Calu3 (cell line): Measurements from ENCODE around the gene PURA. TPM values are rescaled to one million over a fixed set of nuclear protein-coding genes. Genes with fewer than 3 reads are reported as not detected.

Experiments used
- BruUV-seq: library from RNA; stranded (reverse); fragments of 400-500 nt; replicated peaks from 2 replicates; lab custom pipeline; 2021; lab: Mats Ljungman, UMichigan
- CTCF ChIA-PET: fragments of 300-600 bp; sonication (Branson Sonifier 250); formaldehyde crosslinking; loops from one replicate; lab custom pipeline; 2022; ENCODE audit warnings: antibody characterized with exemption; lab: Charles Lee
- DNase-seq: peaks from one replicate; pipeline ENCODE4 v3.0.0; 2022
- H3K27ac Mint-ChIP-seq: one replicate; pipeline ENCODE4 v1.8.0; 2022; ENCODE audit warnings: mixed read lengths; ENCODE audit not compliant: unreplicated experiment
- H3K27me3 Mint-ChIP-seq: one replicate; pipeline ENCODE4 v1.8.0; 2022; ENCODE audit warnings: mixed read lengths; ENCODE audit not compliant: unreplicated experiment
- H3K36me3 Mint-ChIP-seq: one replicate; pipeline ENCODE4 v1.8.0; 2022; ENCODE audit warnings: mild to moderate bottlenecking, moderate library complexity, mixed read lengths; ENCODE audit not compliant: insufficient read depth, unreplicated experiment
- H3K4me1 Mint-ChIP-seq: one replicate; pipeline ENCODE4 v1.8.0; 2022; ENCODE audit warnings: mild to moderate bottlenecking, low read depth, mixed read lengths; ENCODE audit not compliant: unreplicated experiment
- H3K4me3 Mint-ChIP-seq: one replicate; pipeline ENCODE4 v1.8.0; 2022; ENCODE audit warnings: mild to moderate bottlenecking, low read depth, moderate library complexity, mixed read lengths; ENCODE audit not compliant: unreplicated experiment
- H3K9me3 Mint-ChIP-seq: one replicate; pipeline ENCODE4 v1.8.0; 2022; ENCODE audit warnings: low read depth, mixed read lengths; ENCODE audit not compliant: unreplicated experiment
- CTCF ChIP-seq: fragments of 200-600 bp; IDR thresholded peaks from one replicate; pipeline ENCODE4 v1.8.0; 2022; ENCODE audit warnings: antibody characterized with exemption; ENCODE audit not compliant: unreplicated experiment
- intact Hi-C: fragments of 100-400 bp; cut with micrococcal nuclease; formaldehyde crosslinking; loops from one replicate; pipeline ENCODE4 v1.10.0; 2022; ENCODE audit not compliant: unreplicated experiment
- total RNA-seq: library from RNA; stranded (reverse); gene quantifications from 2 replicates; pipeline ENCODE4 v1.2.3, GENCODE V29; 2022

Gene PURA
- total RNA-seq, 1 experiment from 2014 or later, result 16.7 TPM

GRCh38 chr5:140172483-140172882 lies 58.6 kb downstream of the PURA start:
- H3K27ac Mint-ChIP-seq, result no peak overlapping the region
- H3K4me1 Mint-ChIP-seq, result peaks cover 41% of the 10 kb centered on the region
- no peak overlapping the region for H3K4me3 Mint-ChIP-seq
- BruUV-seq, result no TSS peak
- no peak for TF ChIP-seq CTCF
- DNase-seq, result no peak
- CTCF ChIA-PET, result no interaction called here
- peaks cover 16% of the 10 kb centered on the region for H3K27me3 Mint-ChIP-seq
- intact Hi-C loops, result no loop called here
- H3K9me3 Mint-ChIP-seq, result no peaks in the 10 kb centered on the region
- peaks cover 41% of the 10 kb centered on the region for H3K36me3 Mint-ChIP-seq

- Mint-ChIP-seq H3K27ac (peak overlapping the region; percentile 97), H3K4me3 (peak overlapping the region; percentile 88), H3K4me1 (peaks cover 40% of the 10 kb centered on the region), H3K9me3 (no peaks in the 10 kb centered on the region), H3K36me3 (peaks cover 48% of the 10 kb centered on the region), H3K27me3 (peaks cover 16% of the 10 kb centered on the region)
- CTCF ChIA-PET, result interaction anchor here (0.6 to 2.2 kb wide), 2 partner anchors 9 to 56 kb away, joined by 3 to 7 read pairs; no protein-coding TSS in a partner anchor
- TF ChIP-seq CTCF, result no peak
- no peak for DNase-seq
- no TSS peak for BruUV-seq
- intact Hi-C loops, result no loop called here
Measured at GRCh38 chr5:140174014-140174413, 60.1 kb downstream of the PURA start.

GRCh38 chr5:140174465-140175366 lies 60.8 kb downstream of the PURA start, which contains the start of gene CYSTM1:
TSS of gene CYSTM1 (plus strand) at chr5:140175188. CDS start at chr5:140194466, 19,278 bp downstream.
- peaks cover 42% of the 10 kb centered on the region for H3K4me1 Mint-ChIP-seq
- CTCF ChIA-PET, result interaction anchor here (0.5 to 2.2 kb wide), 2 partner anchors 10 to 56 kb away, joined by 3 to 7 read pairs; no protein-coding TSS in a partner anchor
- peaks cover 16% of the 10 kb centered on the region for H3K27me3 Mint-ChIP-seq
- TF ChIP-seq CTCF, result no peak
- H3K27ac Mint-ChIP-seq, result peak within 1 kb of the TSS; percentile 97
- H3K36me3 Mint-ChIP-seq, result peaks cover 55% of the 10 kb centered on the region
- no peaks in the 10 kb centered on the region for H3K9me3 Mint-ChIP-seq
- TSS peak; percentile 83 for BruUV-seq
- DNase-seq, result peak; percentile 99
- H3K4me3 Mint-ChIP-seq, result peak within 1 kb of the TSS; percentile 88
- intact Hi-C loops, result loop anchor here (5.0 kb wide), 1 partner anchor 173 kb away; the partner anchor contains the start of gene HBEGF

Other genes starting within 250 kb of the PURA start
- 1.4 and 3.1 TPM in 2 replicates for gene NRG2, start 70.8 kb upstream of the PURA start, total RNA-seq
- 5.9 and 6.2 TPM in 2 replicates for gene IGIP, start 11.8 kb downstream of the PURA start, total RNA-seq
- 198 and 259 TPM in 2 replicates for gene CYSTM1, start 61.1 kb downstream of the PURA start, total RNA-seq
- gene PFDN1, start 189.0 kb downstream of the PURA start, total RNA-seq, result 67.5 and 71.9 TPM in 2 replicates
- 6.4 and 7.2 TPM in 2 replicates for gene HBEGF, start 232.5 kb downstream of the PURA start, total RNA-seq
- 0.24 TPM in 1 of 2 replicates, not detected in the other for gene SLC4A9, start 246.1 kb downstream of the PURA start, total RNA-seq